GM10248 (cell line): ENCODE data around the gene ERICH4.

Source experiments
- CTCF ChIA-PET: fragments of 300-600 bp; sonication (Branson Sonifier 250); formaldehyde crosslinking; extraction: SDS; loops from one replicate; lab custom pipeline; 2021; ENCODE audit warnings: antibody characterized with exemption; lab: Yijun Ruan, JAX
- POLR2A ChIA-PET: fragments of 350-650 bp; sonication (Branson Sonifier 250); formaldehyde crosslinking; extraction: SDS; loops from one replicate; lab custom pipeline; 2020; ENCODE audit warnings: antibody characterized with exemption; lab: Yijun Ruan, JAX
- DNase-seq: peaks from one replicate; pipeline ENCODE4 v3.0.0; 2012; ENCODE audit errors: extremely low spot score
- CTCF ChIP-seq: IDR thresholded peaks from 2 replicates; pipeline ENCODE4 v1.5.1; 2012; ENCODE audit warnings: mild to moderate bottlenecking, low read depth; ENCODE audit errors: extremely low read depth, missing control alignments, control extremely low read depth

Gene ERICH4

GRCh38 chr19:41399525-41399924 lies 43.4 kb upstream of the ERICH4 start:
- no peak for DNase-seq
- no peak for TF ChIP-seq CTCF
- ChIA-PET POLR2A (no interaction called here), CTCF (no interaction called here)

GRCh38 chr19:41401483-41401882 lies 41.5 kb upstream of the ERICH4 start:
- ChIA-PET POLR2A (interaction anchor here (1.5 kb wide), 1 partner anchor 38 kb away, joined by 3 read pairs; the partner anchor contains the start of gene DMAC2), CTCF (interaction anchor here (0.9 to 1.1 kb wide), 2 partner anchors 162 to 196 kb away, joined by 3 read pairs; no protein-coding TSS in a partner anchor)
- no peak for TF ChIP-seq CTCF
- no peak for DNase-seq

GRCh38 chr19:41402010-41402409 lies 40.9 kb upstream of the ERICH4 start:
- no peak for DNase-seq
- ChIA-PET POLR2A (interaction anchor here (1.5 kb wide), 1 partner anchor 38 kb away, joined by 3 read pairs; the partner anchor contains the start of gene DMAC2), CTCF (interaction anchor here (0.9 to 1.1 kb wide), 2 partner anchors 162 to 195 kb away, joined by 3 read pairs; no protein-coding TSS in a partner anchor)
- no peak for TF ChIP-seq CTCF

DNA sequence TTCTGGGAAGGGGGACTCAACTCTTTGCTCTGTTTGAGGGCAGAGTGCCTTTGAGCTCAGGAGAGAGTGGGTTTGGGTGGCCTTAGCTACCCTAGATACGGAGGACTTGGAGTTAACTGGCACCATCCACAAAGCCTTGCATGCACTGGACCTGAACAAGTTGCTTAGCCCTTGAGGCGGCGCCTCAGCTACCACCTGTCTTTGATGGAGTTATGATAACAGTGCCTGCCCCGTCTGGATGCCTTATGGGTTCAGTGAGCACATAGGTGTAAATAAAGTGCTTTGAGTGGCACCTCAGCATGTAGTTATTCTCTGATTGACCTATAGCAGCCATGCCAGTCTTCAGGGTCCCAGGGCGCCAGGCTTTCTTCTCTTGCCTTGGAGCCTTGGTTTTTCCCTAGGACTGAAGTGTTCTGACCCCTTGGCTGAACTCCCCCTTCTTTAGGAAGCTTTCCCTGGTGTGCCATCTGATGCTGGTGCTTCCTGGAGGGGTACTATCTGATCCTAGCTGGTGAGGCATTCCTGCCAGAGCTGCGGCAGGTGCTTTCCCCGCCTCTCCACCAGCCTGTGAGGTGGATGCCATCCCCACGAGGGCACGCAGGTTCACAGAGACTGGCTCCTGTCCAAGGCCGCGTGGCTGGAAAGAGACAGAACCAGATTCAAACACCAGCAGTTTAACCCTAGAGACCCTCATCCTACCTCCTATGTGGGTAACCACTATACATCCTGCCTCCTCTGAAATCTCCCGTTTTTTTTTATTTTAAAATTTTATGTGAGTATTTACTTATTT lies 39.6 kb upstream of the ERICH4 start:
- ChIA-PET CTCF (interaction anchor here (1.0 to 1.1 kb wide), 2 partner anchors 18 to 36 kb away, joined by 3 read pairs; no protein-coding TSS in a partner anchor), POLR2A (interaction anchor here (1.5 kb wide), 1 partner anchor 36 kb away, joined by 3 read pairs; the partner anchor contains the start of gene DMAC2)
- no peak for DNase-seq
- no peak for TF ChIP-seq CTCF

DNA sequence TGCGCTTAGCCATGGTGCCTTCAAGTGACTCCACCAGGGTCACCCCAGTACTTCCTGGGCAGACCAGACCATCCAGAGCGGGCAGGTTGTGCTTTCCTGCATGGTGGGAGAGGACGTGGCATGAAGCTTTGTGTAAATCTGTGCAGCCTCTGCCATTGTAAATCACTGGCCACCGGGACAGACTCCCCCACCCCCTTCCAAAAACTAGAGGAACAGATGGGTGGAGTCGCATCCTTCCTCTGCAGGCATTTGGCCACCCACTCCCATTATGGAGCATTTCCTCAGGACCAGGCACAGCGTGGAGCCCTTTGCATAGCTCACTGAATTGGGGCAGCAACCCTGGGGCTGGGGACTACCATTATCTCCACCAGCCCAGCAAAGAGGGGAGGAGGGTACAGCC lies 37.2 kb upstream of the ERICH4 start:
- POLR2A ChIA-PET = no interaction called here
- CTCF ChIA-PET = interaction anchor here (1.0 to 1.3 kb wide), 2 partner anchors 12 to 26 kb away, joined by 3 read pairs; no protein-coding TSS in a partner anchor
- no peak for DNase-seq
- no peak for TF ChIP-seq CTCF

DNA sequence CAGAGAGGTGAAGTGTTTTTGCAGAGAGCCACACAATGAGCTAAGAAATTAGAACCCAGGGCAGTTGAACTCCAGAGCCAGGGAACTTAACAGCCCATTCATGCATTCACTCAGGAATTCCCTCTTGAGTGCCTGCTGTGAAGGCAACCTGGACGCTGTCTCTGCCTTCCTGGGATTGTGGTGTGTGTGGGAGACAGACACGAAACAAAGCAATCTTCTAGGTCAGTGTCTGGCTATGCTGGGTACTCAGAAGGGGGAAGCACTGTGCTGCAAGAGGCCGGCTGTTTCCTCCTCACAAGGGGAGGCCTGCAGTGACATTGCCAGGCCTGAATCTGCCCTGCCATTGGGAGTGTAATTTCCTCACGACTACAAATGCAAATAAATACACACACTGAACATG lies 35.7 kb upstream of the ERICH4 start:
- POLR2A ChIA-PET = interaction anchor here (0.7 kb wide), 1 partner anchor 1777 kb away, joined by 4 read pairs; no protein-coding TSS in a partner anchor
- CTCF ChIA-PET = interaction anchor here (1.3 kb wide), 1 partner anchor 11 kb away, joined by 3 read pairs; no protein-coding TSS in a partner anchor
- DNase-seq = no peak
- no peak for TF ChIP-seq CTCF
